WTC11 (cell line): ENCODE measurements around the gene SRSF10. TPM values are rescaled to one million over a fixed set of nuclear protein-coding genes. Genes with fewer than 3 reads are reported as not detected.

Experiments used
- ATAC-seq: fragments of 200-7000 bp; cut with Tn5 transposase; 2 replicates; pipeline ENCODE4 v1.10.0; 2021; ENCODE audit warnings: mild to moderate bottlenecking, moderate library complexity
- CTCF ChIA-PET: fragments of 300-600 bp; sonication (Branson Sonifier 250); formaldehyde crosslinking; loops from one replicate; lab custom pipeline; 2021; ENCODE audit warnings: antibody characterized with exemption; lab: Charles Lee
- POLR2A ChIA-PET: fragments of 350-600 bp; sonication (Branson Sonifier 250); formaldehyde crosslinking; loops from one replicate; lab custom pipeline; 2021; ENCODE audit warnings: antibody characterized with exemption; lab: Charles Lee
- DNase-seq: peaks from one replicate; pipeline ENCODE4 v3.0.0; 2021; ENCODE audit warnings: low spot score
- H3K27ac Mint-ChIP-seq: 2 replicates; pipeline ENCODE4 v1.8.0; 2021; ENCODE audit warnings: mixed read lengths
- H3K27me3 Mint-ChIP-seq: 2 replicates; pipeline ENCODE4 v1.8.0; 2021; ENCODE audit warnings: low read depth, mild to moderate bottlenecking, moderate library complexity, mixed read lengths
- H3K36me3 Mint-ChIP-seq: 2 replicates; pipeline ENCODE4 v1.8.0; 2021; ENCODE audit warnings: mixed read lengths
- H3K4me1 Mint-ChIP-seq: 2 replicates; pipeline ENCODE4 v1.8.0; 2022; ENCODE audit warnings: mixed read lengths
- H3K4me3 Mint-ChIP-seq: 2 replicates; pipeline ENCODE4 v1.8.0; 2021; ENCODE audit warnings: mild to moderate bottlenecking, moderate library complexity, mixed read lengths
- H3K9me3 Mint-ChIP-seq: 2 replicates; pipeline ENCODE4 v1.8.0; 2021; ENCODE audit warnings: mixed read lengths
- AR ChIP-seq: fragments of 250-450 bp; sonication (Bioruptor Pico); IDR thresholded peaks from 2 replicates; pipeline ENCODE4 v1.9.0; 2021; ENCODE audit warnings: mild to moderate bottlenecking
- ATF2 ChIP-seq: sonication (generic); formaldehyde crosslinking; IDR thresholded peaks from 2 replicates; pipeline ENCODE4 v1.8.1; 2022; ENCODE audit warnings: low read depth, missing genetic modification reagents, borderline replicate concordance
- CREB1 ChIP-seq: sonication (generic); formaldehyde crosslinking; IDR thresholded peaks from 2 replicates; pipeline ENCODE4 v1.8.0; 2023; ENCODE audit warnings: mild to moderate bottlenecking, missing genetic modification reagents
- CTCF ChIP-seq: fragments of 200-600 bp; IDR thresholded peaks from 2 replicates; pipeline ENCODE4 v1.8.0; 2022; ENCODE audit warnings: antibody characterized with exemption
- E2F4 ChIP-seq: sonication (generic); formaldehyde crosslinking; IDR thresholded peaks from 2 replicates; pipeline ENCODE4 v1.8.1; 2022; ENCODE audit warnings: low read depth, mild to moderate bottlenecking, moderate library complexity, missing genetic modification reagents, borderline replicate concordance
- FOXK1 ChIP-seq: sonication (generic); formaldehyde crosslinking; IDR thresholded peaks from 2 replicates; pipeline ENCODE4 v1.8.0; 2022; ENCODE audit warnings: mild to moderate bottlenecking, moderate library complexity, missing genetic modification reagents
- GABPB1 ChIP-seq: sonication (generic); formaldehyde crosslinking; IDR thresholded peaks from 2 replicates; pipeline ENCODE4 v1.8.1; 2023; ENCODE audit warnings: mild to moderate bottlenecking, missing genetic modification reagents
- GRHL2 ChIP-seq: fragments of 250-450 bp; sonication (Bioruptor Pico); IDR thresholded peaks from 2 replicates; pipeline ENCODE4 v1.8.0; 2022; ENCODE audit warnings: mild to moderate bottlenecking, moderate library complexity; ENCODE audit not compliant: insufficient replicate concordance, severe bottlenecking
- HMGXB4 ChIP-seq: sonication (generic); formaldehyde crosslinking; IDR thresholded peaks from 2 replicates; pipeline ENCODE4 v1.8.1; 2023; ENCODE audit warnings: mild to moderate bottlenecking, moderate library complexity, missing genetic modification reagents
- MLX ChIP-seq: sonication (generic); formaldehyde crosslinking; IDR thresholded peaks from 2 replicates; pipeline ENCODE4 v1.8.1; 2023; ENCODE audit warnings: mild to moderate bottlenecking, missing genetic modification reagents, moderate library complexity
- NR2C2 ChIP-seq: sonication (generic); formaldehyde crosslinking; IDR thresholded peaks from 2 replicates; pipeline ENCODE4 v1.8.0; 2022; ENCODE audit warnings: mild to moderate bottlenecking, missing genetic modification reagents
- PRRX2 ChIP-seq: fragments of 250-450 bp; sonication (Bioruptor Pico); IDR thresholded peaks from 2 replicates; pipeline ENCODE4 v1.8.0; 2021; ENCODE audit warnings: mild to moderate bottlenecking
- SMAD4 ChIP-seq: sonication (generic); formaldehyde crosslinking; IDR thresholded peaks from 2 replicates; pipeline ENCODE4 v1.8.0; 2022; ENCODE audit warnings: mild to moderate bottlenecking, missing genetic modification reagents
- TCF7 ChIP-seq: sonication (generic); formaldehyde crosslinking; IDR thresholded peaks from 2 replicates; pipeline ENCODE4 v1.8.0; 2022; ENCODE audit warnings: mild to moderate bottlenecking, low read depth, missing genetic modification reagents, moderate library complexity
- ZNF121 ChIP-seq: sonication (generic); formaldehyde crosslinking; IDR thresholded peaks from 2 replicates; pipeline ENCODE4 v1.8.0; 2023; ENCODE audit warnings: missing genetic modification reagents
- ZNF281 ChIP-seq: sonication (generic); formaldehyde crosslinking; IDR thresholded peaks from 2 replicates; pipeline ENCODE4 v1.8.0; 2023; ENCODE audit warnings: mild to moderate bottlenecking, missing genetic modification reagents
- ZNF423 ChIP-seq: fragments of 250-450 bp; sonication (Bioruptor Pico); IDR thresholded peaks from 2 replicates; pipeline ENCODE4 v2.1.2; 2022; ENCODE audit warnings: mild to moderate bottlenecking, moderate library complexity
- total RNA-seq: library from RNA; stranded (reverse); gene quantifications from 3 replicates; pipeline ENCODE4 v1.2.3, GENCODE V29; 2021

Gene SRSF10
- total RNA-seq, 1 experiment from 2014 or later, result 163 TPM

GRCh38 chr1:24021403-24022266 is 41.5 kb upstream of the SRSF10 start:
- DNase-seq, result no peak
- POLR2A ChIA-PET, result no interaction called here
- no peak overlapping the region for H3K27ac Mint-ChIP-seq

GRCh38 chr1:24020470-24020869 is 40.3 kb upstream of the SRSF10 start:
- no peaks in the 10 kb centered on the region for H3K36me3 Mint-ChIP-seq
- no peak for TF ChIP-seq FOXK1
- TF ChIP-seq MLX (CRISPR knock-in tag), result no peak
- no peak for TF ChIP-seq SMAD4 (CRISPR knock-in tag)
- TF ChIP-seq HMGXB4 (CRISPR knock-in tag), result no peak
- no peak for TF ChIP-seq NR2C2
- TF ChIP-seq E2F4, result no peak
- TF ChIP-seq CTCF, result no peak
- no peak for TF ChIP-seq GRHL2 (CRISPR knock-in tag)
- TF ChIP-seq AR, result no peak

More at GRCh38 chr1:24021403-24022266, 41.5 kb upstream of the SRSF10 start:
- H3K36me3 Mint-ChIP-seq, result no peaks in the 10 kb centered on the region
- TF ChIP-seq ZNF281 (no peak), ZNF121 (CRISPR knock-in tag) (no peak), PRRX2 (CRISPR knock-in tag) (no peak), CREB1 (CRISPR knock-in tag) (no peak), TCF7 (CRISPR knock-in tag) (no peak), ZNF423 (CRISPR knock-in tag) (no peak), ATF2 (no peak), GABPB1 (peak; percentile 23; the same call in 1 of the 2 replicates)
- peak; percentile 25; the same call in 1 of the 2 replicates for ATAC-seq
- no peaks in the 10 kb centered on the region for H3K27me3 Mint-ChIP-seq
- H3K9me3 Mint-ChIP-seq, result no peaks in the 10 kb centered on the region
- peaks cover 26% of the 10 kb centered on the region for H3K4me1 Mint-ChIP-seq
- H3K4me3 Mint-ChIP-seq, result no peak overlapping the region
- CTCF ChIA-PET, result interaction anchor here (1.2 to 1.6 kb wide), 5 partner anchors 18 to 211 kb away, joined by 3 to 6 read pairs (median 3); partner anchors contain the start of gene MYOM3

More at GRCh38 chr1:24020470-24020869, 40.3 kb upstream of the SRSF10 start:
- POLR2A ChIA-PET, result no interaction called here
- DNase-seq (no peak), ATAC-seq (no peak)
- H3K27ac Mint-ChIP-seq, result no peak overlapping the region
- H3K27me3 Mint-ChIP-seq, result no peaks in the 10 kb centered on the region
- H3K4me3 Mint-ChIP-seq, result no peak overlapping the region
- CTCF ChIA-PET, result interaction anchor here (1.2 to 1.6 kb wide), 3 partner anchors 17 to 210 kb away, joined by 3 to 6 read pairs (median 4); partner anchors contain the start of gene MYOM3
- H3K9me3 Mint-ChIP-seq, result no peaks in the 10 kb centered on the region
- H3K4me1 Mint-ChIP-seq, result peaks cover 26% of the 10 kb centered on the region
